Adrenal gland (tissue), 5 donors: Measurements from ENCODE around the gene ATF3.

ENCODE experiments used
- POLR2A ChIP-seq, 2 donors: fragments of 450-650 bp; IDR thresholded peaks; one replicate each; pipeline ENCODE4 v1.6.1; 2017; ENCODE audit warnings: antibody characterized with exemption in 2 of 2, mild to moderate bottlenecking in 2 of 2, moderate library complexity in 1 of 2
- TF ChIP-seq, protein P1 (sequence below), 6 experiments: fragments of 450-650 bp in 4 of 6; fragments of 200-600 bp in 2 of 6; sonication (generic) in 1 of 6; IDR thresholded peaks; 1 replicate in 5 of 6; 2 replicates in 1 of 6; pipeline versions ENCODE4 v1.5.1 to v1.8.0; 2016 to 2021; ENCODE audit warnings: antibody characterized with exemption in 6 of 6, mild to moderate bottlenecking in 2 of 6, moderate library complexity in 1 of 6
- donor health status: DM: no; HTN: no; CAD: no.

DNA sequence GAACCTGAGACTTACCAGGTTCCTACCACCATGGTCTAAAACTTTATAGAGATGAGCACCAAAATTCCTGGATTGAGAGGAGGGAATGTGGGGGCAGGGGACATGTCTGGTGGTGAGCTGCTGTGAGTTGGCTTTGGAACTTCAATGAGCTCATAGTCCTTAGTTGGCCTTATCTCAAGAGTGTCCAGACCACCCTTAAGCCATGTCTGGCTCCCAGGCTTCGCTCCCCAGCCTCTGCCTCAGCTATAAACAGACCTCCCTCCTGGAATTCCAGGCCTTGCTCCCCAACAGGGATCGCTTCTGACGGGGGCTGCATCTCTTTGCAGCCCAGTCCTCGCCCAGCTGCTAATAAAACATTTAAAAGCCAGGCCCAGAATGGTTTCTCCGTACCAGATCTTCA, 19.5 kb downstream of the ATF3 start:
- TF ChIP-seq, protein P1, sequence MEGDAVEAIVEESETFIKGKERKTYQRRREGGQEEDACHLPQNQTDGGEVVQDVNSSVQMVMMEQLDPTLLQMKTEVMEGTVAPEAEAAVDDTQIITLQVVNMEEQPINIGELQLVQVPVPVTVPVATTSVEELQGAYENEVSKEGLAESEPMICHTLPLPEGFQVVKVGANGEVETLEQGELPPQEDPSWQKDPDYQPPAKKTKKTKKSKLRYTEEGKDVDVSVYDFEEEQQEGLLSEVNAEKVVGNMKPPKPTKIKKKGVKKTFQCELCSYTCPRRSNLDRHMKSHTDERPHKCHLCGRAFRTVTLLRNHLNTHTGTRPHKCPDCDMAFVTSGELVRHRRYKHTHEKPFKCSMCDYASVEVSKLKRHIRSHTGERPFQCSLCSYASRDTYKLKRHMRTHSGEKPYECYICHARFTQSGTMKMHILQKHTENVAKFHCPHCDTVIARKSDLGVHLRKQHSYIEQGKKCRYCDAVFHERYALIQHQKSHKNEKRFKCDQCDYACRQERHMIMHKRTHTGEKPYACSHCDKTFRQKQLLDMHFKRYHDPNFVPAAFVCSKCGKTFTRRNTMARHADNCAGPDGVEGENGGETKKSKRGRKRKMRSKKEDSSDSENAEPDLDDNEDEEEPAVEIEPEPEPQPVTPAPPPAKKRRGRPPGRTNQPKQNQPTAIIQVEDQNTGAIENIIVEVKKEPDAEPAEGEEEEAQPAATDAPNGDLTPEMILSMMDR (IDR thresholded peaks at IDR 0.05), result no peak
- TF ChIP-seq POLR2A (IDR thresholded peaks at IDR 0.05), result no peak
